ENCODE results near the gene PDCD6IP.

Gene PDCD6IP, protein sequence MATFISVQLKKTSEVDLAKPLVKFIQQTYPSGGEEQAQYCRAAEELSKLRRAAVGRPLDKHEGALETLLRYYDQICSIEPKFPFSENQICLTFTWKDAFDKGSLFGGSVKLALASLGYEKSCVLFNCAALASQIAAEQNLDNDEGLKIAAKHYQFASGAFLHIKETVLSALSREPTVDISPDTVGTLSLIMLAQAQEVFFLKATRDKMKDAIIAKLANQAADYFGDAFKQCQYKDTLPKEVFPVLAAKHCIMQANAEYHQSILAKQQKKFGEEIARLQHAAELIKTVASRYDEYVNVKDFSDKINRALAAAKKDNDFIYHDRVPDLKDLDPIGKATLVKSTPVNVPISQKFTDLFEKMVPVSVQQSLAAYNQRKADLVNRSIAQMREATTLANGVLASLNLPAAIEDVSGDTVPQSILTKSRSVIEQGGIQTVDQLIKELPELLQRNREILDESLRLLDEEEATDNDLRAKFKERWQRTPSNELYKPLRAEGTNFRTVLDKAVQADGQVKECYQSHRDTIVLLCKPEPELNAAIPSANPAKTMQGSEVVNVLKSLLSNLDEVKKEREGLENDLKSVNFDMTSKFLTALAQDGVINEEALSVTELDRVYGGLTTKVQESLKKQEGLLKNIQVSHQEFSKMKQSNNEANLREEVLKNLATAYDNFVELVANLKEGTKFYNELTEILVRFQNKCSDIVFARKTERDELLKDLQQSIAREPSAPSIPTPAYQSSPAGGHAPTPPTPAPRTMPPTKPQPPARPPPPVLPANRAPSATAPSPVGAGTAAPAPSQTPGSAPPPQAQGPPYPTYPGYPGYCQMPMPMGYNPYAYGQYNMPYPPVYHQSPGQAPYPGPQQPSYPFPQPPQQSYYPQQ

DNA sequence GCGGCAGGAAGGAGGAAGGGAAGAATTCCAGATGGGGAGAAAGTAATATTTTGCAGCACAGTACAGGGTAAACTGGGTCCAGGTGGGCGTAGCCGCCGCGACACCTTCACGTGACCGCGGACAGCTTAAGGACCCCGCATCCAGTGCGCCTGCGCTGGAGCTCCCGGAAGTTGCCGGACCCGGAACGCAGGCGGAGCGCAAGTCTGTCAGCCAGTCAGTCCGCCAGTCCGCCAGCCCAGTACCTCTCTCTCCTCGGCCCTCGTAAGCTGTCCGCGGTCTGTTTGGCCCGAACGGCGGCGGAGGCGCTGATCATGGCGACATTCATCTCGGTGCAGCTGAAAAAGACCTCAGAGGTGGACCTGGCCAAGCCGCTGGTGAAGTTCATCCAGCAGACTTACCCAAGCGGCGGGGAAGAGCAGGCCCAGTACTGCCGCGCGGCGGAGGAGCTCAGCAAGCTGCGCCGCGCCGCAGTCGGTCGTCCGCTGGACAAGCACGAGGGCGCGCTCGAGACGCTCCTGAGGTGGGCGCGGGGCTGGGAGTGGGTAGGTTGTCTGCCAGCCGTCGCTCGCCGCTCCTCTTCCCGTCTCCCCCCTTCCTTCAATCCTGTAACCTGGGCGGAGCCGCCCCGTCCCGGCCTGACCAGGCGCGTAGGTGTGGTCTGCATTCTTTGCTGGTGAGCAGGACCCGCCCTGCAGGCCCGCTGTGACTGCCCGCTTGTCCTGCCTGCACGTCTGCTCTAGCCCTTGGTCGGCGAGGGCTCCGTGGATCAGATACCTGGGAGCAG is at the start of gene PDCD6IP:
TSS of gene PDCD6IP (plus strand) at position 213 of the 784 bp plus-strand sequence. CDS start at position 312, 99 bp downstream.
- no peak for TF ChIP-seq EZH2phosphoT487 (IDR thresholded peaks at IDR 0.05; ENCODE audit: borderline replicate concordance, low read length)
- TF ChIP-seq, protein P1, sequence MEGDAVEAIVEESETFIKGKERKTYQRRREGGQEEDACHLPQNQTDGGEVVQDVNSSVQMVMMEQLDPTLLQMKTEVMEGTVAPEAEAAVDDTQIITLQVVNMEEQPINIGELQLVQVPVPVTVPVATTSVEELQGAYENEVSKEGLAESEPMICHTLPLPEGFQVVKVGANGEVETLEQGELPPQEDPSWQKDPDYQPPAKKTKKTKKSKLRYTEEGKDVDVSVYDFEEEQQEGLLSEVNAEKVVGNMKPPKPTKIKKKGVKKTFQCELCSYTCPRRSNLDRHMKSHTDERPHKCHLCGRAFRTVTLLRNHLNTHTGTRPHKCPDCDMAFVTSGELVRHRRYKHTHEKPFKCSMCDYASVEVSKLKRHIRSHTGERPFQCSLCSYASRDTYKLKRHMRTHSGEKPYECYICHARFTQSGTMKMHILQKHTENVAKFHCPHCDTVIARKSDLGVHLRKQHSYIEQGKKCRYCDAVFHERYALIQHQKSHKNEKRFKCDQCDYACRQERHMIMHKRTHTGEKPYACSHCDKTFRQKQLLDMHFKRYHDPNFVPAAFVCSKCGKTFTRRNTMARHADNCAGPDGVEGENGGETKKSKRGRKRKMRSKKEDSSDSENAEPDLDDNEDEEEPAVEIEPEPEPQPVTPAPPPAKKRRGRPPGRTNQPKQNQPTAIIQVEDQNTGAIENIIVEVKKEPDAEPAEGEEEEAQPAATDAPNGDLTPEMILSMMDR (IDR thresholded peaks at IDR 0.05; ENCODE audit: low read depth, low read length, poor library complexity, severe bottlenecking) = peak; percentile 47
- Histone ChIP-seq H3K79me2 (ENCODE audit: control insufficient read depth, low read length) (peaks cover 52% of the 10 kb centered on the region), H3K9me2 (replicated peaks; ENCODE audit: control insufficient read depth, low read length) (no peaks in the 10 kb centered on the region), H3K4me3 (ENCODE audit: low read length) (peak within 1 kb of the TSS; percentile 82), H3K27ac (ENCODE audit: low read depth, low read length) (peak within 1 kb of the TSS; percentile 46), H3K36me3 (ENCODE audit: control insufficient read depth, low read length) (peaks cover 39% of the 10 kb centered on the region), H4K20me1 (ENCODE audit: control insufficient read depth, insufficient read depth, low read depth, low read length) (no peaks in the 10 kb centered on the region), H3K4me1 (ENCODE audit: control insufficient read depth, low read length) (peaks cover 41% of the 10 kb centered on the region), H3F3A (ENCODE audit: control insufficient read depth, insufficient read depth) (no peaks in the 10 kb centered on the region), H3K4me2 (ENCODE audit: low read length) (peak within 1 kb of the TSS; percentile 85), H3K9me3 (ENCODE audit: control insufficient read depth, insufficient read depth, low read length) (no peaks in the 10 kb centered on the region), H3K27me3 (ENCODE audit: control insufficient read depth, low read length) (no peaks in the 10 kb centered on the region)

DNA sequence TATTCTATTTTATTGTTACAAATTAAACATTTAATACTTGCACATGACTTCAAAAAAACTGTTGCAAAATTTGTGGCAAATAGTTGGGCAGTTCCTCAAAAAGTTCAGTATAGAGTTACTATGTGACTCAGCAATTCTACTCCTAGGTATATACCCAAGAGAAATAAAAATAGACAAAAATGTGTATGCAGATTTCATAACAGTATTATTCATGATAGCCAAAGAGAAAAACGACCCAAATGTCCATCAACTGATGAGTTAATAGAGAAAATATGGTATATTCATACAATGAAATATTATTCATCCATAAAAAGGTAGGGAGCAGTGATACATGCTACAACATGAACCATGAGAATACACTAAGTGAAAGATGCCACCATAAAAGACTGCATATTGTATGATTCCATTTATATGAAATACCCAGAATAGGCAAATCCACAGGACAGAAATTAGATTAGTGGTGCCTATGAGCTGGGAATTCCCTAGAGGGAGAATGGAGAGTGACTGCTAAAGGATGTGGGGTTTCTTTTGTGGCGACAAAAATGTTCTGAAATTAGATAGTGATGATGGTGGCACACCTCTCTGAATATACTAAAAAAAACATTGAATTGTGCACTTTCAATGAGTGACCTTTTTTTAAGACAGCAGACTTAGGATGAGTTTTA is 48.8 kb upstream of the PDCD6IP start:
- Histone ChIP-seq H3K4me3 (ENCODE audit: low read length) (no peak overlapping the region), H3K27ac (ENCODE audit: low read depth, low read length) (no peak overlapping the region), H3K4me1 (ENCODE audit: control insufficient read depth, low read length) (peaks cover 15% of the 10 kb centered on the region), H3K79me2 (ENCODE audit: control insufficient read depth, low read length) (no peaks in the 10 kb centered on the region), H3K27me3 (ENCODE audit: control insufficient read depth, low read length) (no peaks in the 10 kb centered on the region), H3K4me2 (ENCODE audit: low read length) (no peak overlapping the region), H4K20me1 (ENCODE audit: control insufficient read depth, insufficient read depth, low read depth, low read length) (no peaks in the 10 kb centered on the region), H3K9me2 (replicated peaks; ENCODE audit: control insufficient read depth, low read length) (no peaks in the 10 kb centered on the region), H3K36me3 (ENCODE audit: control insufficient read depth, low read length) (no peaks in the 10 kb centered on the region), H3K9me3 (ENCODE audit: control insufficient read depth, insufficient read depth, low read length) (peaks cover 10% of the 10 kb centered on the region; the same call in 1 of the 2 replicates), H3F3A (ENCODE audit: control insufficient read depth, insufficient read depth) (peaks cover 4% of the 10 kb centered on the region; the same call in 1 of the 2 replicates)
- TF ChIP-seq EZH2phosphoT487 (IDR thresholded peaks at IDR 0.05; ENCODE audit: borderline replicate concordance, low read length) = no peak
- TF ChIP-seq, protein P1 (IDR thresholded peaks at IDR 0.05; ENCODE audit: low read depth, low read length, poor library complexity, severe bottlenecking) = no peak

DNA sequence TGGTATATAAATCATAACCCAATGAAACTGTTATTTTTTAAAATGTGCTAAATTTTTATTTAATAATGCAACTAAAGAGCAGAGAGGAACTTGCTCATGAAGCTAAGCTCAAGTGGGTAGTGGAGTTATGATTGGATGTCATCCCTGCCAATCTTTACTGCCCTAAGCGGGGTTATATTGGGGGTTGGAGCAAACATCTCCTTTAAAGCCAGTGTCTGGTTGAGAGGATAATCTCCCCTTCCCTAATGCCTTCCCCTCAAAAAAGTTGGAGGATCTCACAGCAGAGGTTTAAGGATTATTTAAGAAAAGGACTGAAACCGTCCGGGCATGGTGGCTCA is 48.2 kb upstream of the PDCD6IP start:
- peaks cover 13% of the 10 kb centered on the region for H3K4me1 ChIP-seq (ENCODE audit: control insufficient read depth, low read length)
- peaks cover 4% of the 10 kb centered on the region; the same call in 1 of the 2 replicates for H3F3A ChIP-seq (ENCODE audit: control insufficient read depth, insufficient read depth)
- H3K4me3 ChIP-seq (ENCODE audit: low read length) = no peak overlapping the region
- peaks cover 13% of the 10 kb centered on the region; the same call in 1 of the 2 replicates for H3K9me3 ChIP-seq (ENCODE audit: control insufficient read depth, insufficient read depth, low read length)
- TF ChIP-seq EZH2phosphoT487 (IDR thresholded peaks at IDR 0.05; ENCODE audit: borderline replicate concordance, low read length) = no peak
- TF ChIP-seq, protein P1 (IDR thresholded peaks at IDR 0.05; ENCODE audit: low read depth, low read length, poor library complexity, severe bottlenecking) = no peak
- H3K27me3 ChIP-seq (ENCODE audit: control insufficient read depth, low read length) = no peaks in the 10 kb centered on the region
- H3K36me3 ChIP-seq (ENCODE audit: control insufficient read depth, low read length) = no peaks in the 10 kb centered on the region
- H3K27ac ChIP-seq (ENCODE audit: low read depth, low read length) = no peak overlapping the region
- no peak overlapping the region for H3K4me2 ChIP-seq (ENCODE audit: low read length)
- no peaks in the 10 kb centered on the region for H3K9me2 ChIP-seq (replicated peaks; ENCODE audit: control insufficient read depth, low read length)
- no peaks in the 10 kb centered on the region for H3K79me2 ChIP-seq (ENCODE audit: control insufficient read depth, low read length)
- H4K20me1 ChIP-seq (ENCODE audit: control insufficient read depth, insufficient read depth, low read depth, low read length) = no peaks in the 10 kb centered on the region

All from DOHH2 (cell line).